Ammon's horn (tissue), 1 donor: Measurements from ENCODE around the gene PILRB.
"Not testable (repeated sequence)": the region's sequence is repeated elsewhere in the genome, so short reads cannot be mapped to it uniquely, and the experiment has no call there.

Source experiments
- DNase-seq: peaks from one replicate; pipeline ENCODE4 v3.0.0-alpha.2; 2016; ENCODE audit warnings: low spot score

Gene PILRB

DNA sequence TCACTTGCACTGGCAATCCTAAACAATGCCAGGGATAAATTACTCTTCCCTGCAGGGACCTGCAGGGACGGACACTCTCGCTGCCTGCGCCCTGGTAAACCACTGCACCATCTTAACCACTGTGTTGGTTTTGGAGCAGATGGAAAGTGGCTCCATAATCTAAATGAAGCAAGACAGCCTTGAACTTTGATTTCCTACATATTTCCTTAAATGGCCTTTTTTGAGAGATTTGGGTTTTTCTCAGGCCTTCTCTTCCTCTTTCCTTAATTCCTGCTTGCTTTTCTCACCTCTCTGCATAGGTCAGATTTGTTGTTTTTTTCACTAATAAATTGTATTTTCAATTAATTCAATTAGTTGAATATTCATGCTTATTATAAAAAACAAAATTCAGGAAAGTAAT is 18.1 kb downstream of the PILRB start:
- DNase-seq = no peak

DNA sequence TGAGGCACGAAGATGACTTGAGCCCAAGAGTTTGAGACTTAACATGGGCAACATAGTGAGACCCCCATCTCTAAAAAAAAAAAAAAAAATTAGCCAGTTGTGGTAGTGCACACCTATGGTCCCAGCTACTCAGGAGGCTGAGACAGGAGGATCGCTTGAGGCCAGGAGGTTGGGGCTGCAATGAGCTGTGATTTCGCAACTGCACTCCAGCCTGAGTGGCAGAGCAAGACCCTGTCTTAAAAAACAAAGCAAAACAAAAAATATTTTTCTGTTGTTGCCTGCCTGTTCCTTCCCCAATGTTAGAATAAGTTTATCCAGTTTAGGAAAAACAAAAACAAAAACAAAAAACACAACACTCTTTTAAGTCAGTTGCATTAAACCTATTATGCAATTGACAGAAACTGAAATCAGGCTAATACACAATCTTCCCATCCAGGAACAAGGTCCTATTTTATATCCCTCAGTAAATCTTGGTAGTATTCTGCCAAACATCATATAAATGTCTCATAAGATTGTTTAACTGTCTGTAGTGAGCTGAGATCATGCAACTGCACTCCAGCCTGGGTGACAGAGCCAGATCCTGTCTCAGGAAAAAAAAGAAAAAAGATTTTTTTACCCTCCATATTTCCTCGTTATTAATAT is 20.3 kb downstream of the PILRB start:
- DNase-seq = no peak

DNA sequence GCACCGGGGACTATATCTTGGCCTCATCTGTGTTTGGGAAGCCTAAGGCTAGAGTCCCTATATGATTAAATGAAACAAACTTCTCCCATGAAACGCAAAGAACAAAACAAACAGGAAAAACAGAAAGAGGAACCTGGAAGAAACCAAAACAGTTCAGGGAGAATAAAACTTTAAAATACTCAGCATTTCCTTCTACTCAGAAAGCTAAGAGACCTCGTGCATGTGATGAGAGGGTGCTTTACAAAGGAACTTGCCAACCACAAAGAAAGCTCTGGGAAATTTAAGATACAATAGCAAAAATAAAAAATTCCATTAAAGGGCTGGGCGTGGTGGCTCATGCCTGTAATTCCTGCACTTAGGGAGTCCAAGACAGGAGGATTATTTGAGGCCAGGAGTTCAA is 22.3 kb downstream of the PILRB start:
- peak; percentile 42 for DNase-seq

DNA sequence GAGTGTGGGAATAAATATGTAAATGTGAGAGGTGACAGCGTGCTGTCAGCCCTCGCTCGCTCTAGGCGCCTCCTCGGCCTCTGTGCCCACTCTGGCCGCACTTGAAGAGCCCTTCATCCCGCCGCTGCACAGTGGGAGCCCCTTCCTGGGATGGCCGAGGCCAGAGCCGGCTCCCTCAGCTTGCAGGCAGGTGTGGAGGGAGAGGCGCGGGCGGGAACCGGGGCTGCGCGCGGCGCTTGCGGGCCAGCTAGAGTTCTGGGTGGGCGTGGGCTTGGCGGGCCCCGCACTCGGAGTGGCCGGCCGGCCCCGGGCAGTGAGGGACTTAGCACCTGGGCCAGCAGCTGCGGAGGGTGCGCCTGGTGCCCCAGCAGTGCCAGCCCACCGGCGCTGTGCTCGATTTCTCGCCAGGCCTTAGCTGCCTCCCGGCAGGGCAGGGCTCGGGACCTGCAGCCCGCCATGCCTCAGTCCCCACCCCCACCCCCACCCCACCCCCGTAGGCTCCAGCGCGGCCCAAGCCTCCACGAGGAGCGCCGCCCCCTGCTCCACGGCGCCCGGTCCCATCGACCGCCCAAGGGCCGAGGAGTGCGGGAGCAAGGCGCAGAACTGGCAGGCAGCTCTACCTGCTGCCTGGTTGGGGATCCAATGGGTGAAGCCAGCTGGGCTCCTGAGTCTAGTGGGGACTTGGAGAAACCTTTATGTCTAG is 23.8 kb downstream of the PILRB start:
- DNase-seq = not testable (repeated sequence)

DNA sequence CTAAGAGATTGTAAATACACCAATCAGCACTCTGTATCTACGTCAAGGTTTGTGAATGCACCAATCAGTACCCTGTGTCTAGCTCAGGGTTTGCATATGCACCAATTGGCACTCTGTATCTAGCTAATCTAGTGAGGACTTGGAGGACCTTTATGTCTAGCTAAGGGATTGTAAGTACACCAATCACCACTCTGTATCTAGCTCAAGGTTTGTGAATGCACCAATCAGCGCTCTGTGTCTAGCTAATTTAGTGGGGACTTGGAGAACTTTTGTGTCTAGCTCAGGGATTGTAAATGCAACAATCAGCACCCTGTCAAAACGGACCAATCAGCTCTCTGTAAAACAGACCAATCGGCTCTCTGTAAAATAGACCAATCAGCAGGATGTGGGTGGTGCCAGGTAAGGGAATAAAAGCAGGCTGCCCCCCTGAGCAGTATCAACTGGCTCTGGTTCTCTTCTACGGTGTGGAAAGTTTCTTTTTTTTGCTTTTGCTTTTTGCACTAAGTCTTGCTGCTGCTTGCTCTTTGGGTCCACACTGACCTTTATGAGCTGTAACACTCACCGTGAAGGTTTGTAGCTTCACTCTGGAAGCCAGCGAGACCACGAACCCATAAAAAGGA is 24.4 kb downstream of the PILRB start:
- DNase-seq = not testable (repeated sequence)

DNA sequence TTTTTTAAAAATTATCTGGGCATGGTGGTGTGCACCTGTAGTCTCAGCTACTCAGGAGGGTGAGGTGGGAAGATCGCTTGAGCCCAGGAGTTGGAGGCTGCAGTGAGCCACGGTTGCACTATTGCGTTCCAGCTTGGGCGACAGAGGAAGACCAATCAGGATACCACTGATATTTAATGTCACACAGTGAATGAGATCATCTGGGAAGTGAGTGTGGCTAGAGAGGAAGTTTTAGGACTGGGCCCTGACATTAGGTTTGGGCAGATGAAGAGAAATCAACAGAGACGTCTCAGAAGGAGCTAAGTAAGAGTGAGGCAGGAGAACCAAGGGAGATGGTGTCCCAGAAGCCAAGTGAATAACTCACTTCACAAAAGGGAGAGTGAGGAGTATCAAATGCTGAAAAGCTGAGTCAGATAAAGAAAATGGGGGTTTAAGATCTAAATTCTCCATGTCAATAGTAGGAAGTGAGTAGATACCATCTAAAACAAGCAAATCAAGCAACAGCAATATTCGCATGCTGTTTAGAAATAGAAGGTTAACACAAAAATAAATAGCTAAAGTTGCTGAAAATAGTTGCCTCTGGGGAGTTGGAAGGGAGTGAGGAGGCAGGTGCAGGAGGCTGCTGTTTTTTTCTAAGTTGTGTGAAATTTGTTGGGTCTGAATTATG is 26.8 kb downstream of the PILRB start:
- DNase-seq = peak; percentile 11

DNA sequence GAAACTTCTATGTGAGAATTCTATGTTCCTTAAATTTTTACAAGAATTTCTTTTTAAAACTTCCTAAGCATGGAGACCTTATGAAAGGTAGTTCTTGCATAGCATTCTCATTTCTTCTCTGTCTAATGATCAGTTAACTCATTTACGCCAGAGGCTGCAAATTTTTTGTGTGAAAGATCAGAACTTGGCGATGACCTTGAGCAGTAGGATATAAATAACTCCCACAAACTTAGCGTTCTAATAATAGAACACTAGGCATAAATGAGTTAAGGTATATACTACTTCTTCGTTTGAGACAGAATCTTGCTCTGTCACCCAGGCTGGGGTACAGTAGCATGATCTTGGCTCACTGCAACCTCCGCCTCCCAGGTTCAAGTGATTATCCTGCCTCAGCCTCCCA is 29.0 kb downstream of the PILRB start:
- no peak for DNase-seq

DNA sequence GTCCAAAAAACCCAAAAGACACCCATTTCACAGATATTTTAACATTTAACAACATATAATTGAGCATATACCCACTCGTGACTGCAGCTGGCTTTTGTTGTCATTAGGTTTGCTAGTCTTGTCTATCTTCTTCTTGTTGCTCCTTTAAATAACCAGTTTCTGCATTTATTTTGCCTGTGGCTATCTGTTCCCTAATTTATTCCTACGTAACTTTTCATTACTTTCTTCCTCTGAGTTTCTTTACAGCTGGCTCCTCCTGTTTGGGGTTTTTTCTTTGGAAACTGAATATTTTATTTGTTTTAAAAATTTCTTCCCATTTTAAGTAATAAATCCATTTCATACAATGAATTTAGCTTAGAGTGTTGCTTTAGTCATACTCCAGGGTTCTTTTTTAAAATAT is 29.8 kb downstream of the PILRB start:
- no peak for DNase-seq

DNA sequence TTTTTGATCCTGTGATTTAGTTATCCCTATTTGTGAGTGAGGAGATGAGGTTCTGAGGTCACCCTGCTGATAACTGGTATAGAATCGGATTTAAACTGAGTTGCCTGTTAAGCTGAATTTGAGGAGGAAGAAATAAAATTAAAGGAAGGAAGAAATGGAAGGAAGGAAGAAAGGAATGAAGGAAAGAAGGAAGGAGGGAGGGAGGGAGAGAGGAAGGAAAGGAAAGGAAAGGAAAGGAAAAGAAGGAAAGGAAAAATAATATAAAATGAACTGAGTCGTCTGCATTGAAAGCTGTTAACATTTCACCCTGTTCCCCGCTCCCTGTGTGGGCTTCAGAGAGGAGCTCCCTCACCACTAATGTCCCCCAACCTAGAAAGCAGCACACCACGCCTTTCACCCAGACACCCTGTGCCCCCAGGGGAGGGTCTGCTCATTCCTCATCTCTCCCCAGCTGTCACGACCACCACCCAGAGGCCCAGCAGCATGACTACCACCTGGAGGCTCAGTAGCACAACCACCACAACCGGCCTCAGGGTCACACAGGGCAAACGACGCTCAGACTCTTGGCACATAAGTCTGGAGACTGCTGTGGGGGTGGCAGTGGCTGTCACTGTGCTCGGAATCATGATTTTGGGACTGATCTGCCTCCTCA is 31.6 kb downstream of the PILRB start:
- no peak for DNase-seq

DNA sequence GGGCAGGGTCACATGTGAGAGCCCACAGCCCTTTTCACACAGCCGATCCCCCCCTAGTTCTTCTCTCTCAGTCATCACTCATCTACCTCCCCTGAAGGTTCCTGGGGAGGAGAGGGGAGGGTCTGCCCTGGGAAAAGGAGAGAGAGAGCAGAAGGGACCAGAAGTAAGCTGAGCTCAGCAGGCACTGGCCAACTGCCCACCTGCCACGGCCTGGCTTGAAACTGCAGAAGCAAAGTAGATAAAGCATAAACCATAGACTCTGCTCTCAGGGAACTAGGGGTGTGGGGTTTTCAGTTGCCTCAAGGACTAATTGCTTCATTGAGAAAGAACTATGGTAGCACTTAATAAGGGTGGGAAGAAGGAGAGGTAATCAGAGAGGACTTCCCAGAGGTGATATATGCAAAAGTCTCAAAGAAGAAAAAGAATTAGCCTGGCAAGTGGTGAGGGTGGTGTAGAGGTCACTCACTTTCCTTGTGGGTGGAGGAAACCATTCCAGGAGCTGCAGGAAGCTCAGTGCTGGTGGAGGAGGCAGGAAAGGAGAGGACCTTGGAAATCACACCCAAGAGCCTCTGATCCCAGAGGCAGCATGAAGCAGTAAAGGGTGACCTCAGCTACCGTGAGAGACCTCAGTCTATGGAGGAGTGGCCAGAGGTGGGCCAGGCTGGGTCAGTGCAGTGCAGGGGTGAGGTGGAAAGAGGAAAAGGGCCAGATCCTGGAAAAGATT is 32.5 kb downstream of the PILRB start:
- DNase-seq = no peak

DNA sequence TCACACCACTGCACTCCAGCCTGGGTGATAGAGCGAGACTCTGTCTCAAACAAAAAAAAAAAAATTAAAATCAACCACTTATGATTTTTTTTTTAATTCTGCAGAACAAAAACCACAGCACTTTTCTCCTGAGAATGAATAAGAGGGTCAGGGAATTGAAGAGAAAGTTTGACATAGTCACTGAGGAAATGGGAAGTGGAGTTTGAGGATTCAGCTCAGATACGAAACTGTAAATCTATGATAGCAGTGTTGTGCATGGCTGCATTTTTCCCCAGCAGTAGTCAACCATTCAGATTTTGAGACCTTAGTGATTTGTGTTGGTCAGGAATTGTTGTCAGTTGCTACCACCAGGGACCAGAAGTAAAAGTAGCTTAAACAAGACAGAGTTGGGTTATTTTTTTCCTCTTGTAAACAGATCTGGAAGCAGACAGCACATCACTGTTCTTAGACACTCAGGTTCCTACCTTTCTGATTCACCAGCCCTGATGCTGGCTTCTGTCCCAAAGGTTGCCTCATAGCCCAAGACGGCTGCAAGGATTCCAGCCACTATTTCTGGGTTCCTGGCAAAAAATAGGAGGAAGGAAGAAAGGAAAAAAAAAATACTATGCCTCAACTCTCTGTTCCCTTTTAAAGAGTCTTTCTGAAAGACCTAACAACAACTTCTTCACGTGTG is 35.5 kb downstream of the PILRB start:
- DNase-seq = no peak

DNA sequence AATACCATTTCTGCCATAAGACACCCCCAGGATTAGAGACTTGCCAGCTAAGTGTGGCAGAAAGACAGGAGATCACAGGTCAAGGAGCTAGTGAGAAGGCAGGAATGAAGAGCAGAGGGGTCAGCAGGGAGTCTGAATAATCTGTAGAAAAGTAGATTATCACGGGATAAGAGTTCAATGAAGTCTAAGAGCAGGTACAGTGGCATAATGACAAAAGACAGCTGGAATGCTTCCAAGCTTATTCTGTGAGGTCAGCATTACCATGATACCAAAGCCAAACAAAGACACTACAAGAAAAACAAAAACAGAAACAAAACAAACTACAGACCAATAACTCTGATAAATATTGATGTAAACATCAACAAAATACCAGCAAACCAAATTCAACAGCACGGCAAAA is 36.2 kb downstream of the PILRB start:
- DNase-seq = no peak

DNA sequence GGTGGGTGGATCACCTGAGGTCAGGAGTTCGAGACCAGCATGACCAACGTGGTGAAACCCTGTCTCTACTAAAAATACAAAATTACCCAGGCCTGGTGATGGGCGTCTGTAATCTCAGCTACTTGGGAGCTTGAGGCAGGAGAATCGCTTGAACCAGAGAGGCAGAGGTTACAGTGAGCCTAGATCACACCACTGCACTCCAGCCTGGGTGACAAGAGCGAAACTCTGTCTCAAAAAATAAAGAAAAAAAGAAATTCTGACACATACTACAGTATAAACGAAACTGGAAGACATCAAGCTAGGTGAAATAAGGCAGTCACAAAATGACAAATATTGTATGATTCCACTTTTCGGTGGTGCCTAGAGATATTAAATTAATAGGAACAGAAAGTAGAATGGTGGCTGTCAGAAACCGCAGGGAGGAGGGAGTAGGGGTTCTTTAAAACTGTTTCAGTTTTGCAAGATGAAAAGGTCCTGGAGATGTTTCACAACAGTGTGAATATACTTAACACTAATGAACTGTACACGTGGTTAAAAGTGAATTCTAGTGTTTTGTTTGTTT is 38.6 kb downstream of the PILRB start:
- no peak for DNase-seq

DNA sequence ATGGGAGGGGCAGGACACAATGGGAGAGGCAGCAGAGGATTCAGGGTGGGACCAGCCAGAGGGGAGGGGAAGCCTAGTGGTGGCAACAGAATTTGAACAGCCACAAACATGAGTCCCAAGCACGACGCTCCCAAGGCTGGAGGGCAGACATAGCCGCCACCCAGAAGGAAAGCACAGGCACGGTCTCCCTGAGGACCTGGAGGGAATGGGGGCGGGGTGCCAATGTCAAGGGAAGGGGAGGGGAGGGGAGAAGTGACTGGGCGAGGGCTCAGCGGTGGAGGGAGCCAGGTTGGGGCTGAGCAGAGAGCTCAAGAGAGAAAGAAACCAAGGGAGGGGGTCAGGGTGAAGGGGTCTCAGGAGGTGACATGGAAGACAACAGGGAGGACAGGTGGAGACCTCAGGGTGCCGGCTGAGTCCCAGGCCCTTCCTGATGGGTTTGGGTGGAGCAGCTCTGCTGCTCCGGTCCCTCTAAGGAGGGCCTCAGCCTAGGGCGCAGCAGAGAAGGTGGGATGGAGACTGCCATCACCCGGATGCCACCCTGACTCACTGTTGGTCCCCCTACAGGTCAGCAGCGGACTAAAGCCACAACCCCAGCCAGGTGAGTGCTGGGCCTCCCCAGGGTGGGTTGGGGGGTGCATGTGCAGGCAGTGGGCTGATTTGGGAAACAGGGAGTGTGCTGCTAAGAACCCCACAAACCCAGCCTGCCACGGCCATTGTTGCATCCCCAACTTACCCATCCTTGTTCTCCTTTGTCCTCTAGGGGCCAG is 39.6 kb downstream of the PILRB start:
- DNase-seq = no peak

DNA sequence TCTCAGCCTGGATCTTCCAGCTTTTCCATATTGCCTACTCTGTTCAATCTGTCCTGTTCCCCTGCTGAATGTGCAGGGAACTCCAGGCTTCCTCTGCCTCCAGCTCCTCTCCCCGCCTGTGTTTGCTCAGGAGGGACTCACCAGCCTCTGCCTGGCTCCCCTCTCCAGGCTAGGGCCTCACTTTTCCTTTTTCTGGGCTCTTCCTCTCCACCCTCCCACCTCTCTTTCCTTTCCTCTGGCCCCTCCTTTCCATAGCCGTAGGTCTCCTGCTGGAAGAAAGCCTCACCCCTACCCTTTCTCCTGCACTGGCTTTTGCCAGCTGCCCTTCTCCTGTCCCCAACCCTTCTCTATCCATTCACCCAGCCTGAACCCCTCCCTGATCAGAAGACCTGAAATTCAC is 40.3 kb downstream of the PILRB start:
- DNase-seq = no peak

DNA sequence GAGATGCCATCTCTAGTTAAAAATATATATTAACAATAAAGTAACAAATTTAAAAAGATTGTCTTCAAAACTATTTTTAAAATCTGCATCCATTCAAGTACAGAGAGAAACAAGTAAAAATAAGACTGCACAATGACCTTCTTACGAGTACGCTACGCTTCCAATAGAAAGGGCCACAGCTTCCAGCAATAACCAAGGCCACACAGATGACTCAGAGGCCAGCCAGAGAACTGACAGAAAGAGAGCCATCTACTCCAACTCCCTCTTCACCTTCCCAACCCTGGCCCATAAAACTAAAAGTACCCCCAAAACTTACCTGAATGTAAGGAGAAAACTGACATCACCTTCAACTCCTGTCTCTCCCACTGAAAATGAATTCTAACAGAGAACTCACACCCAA is 42.1 kb downstream of the PILRB start:
- no peak for DNase-seq

DNA sequence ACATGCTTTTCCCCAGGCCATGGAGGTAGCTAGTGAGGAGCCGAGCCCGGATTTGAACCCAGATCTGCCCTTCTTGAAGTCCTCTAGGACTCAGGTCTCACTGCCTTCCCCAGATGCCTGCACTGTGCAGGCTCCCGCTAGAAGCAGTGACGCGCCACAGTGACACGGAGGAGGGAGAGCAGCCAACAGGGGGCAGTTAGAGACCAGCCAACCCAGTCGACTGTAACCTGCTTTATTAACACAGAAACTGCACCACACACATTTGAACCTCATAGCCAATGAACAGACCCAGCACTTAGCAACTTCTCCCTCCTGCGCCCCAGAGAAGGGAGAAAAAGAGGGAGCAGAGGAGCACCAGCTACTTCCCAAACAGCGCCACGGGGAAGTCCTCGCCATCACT is 42.7 kb downstream of the PILRB start:
- DNase-seq = no peak

DNA sequence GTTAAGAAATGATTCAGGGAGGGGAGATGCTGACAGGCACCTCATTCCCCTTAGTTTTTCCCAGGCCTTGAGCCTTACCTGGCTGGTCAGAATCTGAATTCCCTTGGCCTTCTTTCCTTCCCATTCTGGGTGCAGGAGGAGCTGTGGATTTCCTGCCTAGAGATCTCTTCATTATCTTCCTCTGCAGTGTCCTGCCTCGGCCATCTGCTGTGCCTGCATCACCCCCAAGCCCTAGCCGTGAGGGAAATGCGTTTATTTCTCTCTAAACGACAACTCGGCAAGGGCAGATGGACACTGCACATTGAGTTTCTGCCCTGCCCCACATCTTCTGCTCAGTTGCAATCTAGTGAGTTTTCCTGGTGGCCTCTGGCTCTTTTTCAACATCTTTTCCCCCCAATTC is 43.9 kb downstream of the PILRB start:
- no peak for DNase-seq

DNA sequence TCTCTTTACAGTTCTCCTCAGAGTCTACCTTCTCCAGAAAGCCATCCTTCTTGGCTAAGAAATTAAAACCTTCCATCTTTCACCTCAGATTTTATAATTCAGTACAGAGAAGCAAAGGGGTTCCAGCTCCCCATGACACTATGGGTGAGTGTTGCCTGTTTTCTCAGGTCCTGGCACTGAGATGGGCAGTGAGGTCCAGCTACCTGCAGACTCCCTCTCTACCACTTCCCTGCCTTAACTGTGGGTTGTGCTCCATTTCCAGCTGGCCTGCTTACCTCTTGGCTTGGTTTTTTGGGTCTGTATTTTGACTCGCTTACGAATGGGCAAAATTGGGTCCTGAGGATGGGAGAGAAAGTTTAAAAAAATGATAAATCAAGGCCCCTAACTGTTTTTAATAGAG is 44.3 kb downstream of the PILRB start:
- no peak for DNase-seq

DNA sequence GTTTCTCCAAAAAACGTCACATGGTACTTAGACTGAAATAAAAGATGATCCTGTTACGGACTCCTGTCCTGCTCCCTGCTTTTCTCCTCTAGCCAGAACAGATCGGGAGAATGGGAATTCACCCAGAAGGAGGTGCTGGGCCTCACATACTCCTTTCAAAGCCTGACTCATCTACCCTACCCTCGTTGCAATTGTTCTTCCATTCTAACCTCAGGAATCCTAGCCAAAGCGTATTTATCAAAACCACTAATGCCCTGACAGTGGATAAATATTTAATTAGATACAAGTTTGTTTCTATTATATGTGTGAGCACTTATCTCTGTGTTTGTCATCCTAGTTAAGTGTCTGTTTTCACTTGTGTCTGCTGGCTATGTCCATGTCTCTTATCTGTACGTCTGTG is 48.9 kb downstream of the PILRB start:
- no peak for DNase-seq
